Lower leg skin (tissue), 4 donors: ENCODE data around the gene FBXW5. TPM values are rescaled to one million over a fixed set of nuclear protein-coding genes. Genes with fewer than 3 reads are reported as not detected.

Experiments used
- DNase-seq, 2 donors: peaks; one replicate each; pipeline ENCODE4 v3.0.0-alpha.2; 2019; ENCODE audit warnings: low spot score in 2 of 2
- H3K4me3 ChIP-seq: fragments of 200-600 bp; sonication (generic); 2 replicates; pipeline ENCODE4 v1.5.1; 2017; ENCODE audit warnings: mild to moderate bottlenecking, low read depth; ENCODE audit not compliant: poor library complexity, severe bottlenecking
- POLR2A ChIP-seq, 2 donors: fragments of 450-650 bp; IDR thresholded peaks; one replicate each; pipeline ENCODE4 v1.6.1; 2016 to 2017; ENCODE audit warnings: antibody characterized with exemption in 2 of 2, mild to moderate bottlenecking in 1 of 2, moderate library complexity in 1 of 2
- WGBS, 2 donors: methylation state at CpG; one replicate each; pipeline ENCODE4 v1.1.5; 2018; 5-methylcytosine and 5-hydroxymethylcytosine counted together
- intact Hi-C: fragments of 100-400 bp; cut with DNase I; formaldehyde crosslinking; loops from one replicate; pipeline ENCODE4 v1.15.0; 2023; ENCODE audit warnings: low total_unique reads
- total RNA-seq, 4 donors: library from RNA; depleted of rRNA; stranded (reverse); fragments of >200 nt; gene quantifications; one replicate each; pipeline ENCODE4 v1.1.0, GENCODE V29; 2016
- TF ChIP-seq, protein P1 (sequence below), 3 donors: fragments of 450-650 bp; IDR thresholded peaks; one replicate each; pipeline ENCODE4 v1.5.1; 2016; ENCODE audit warnings: antibody characterized with exemption in 3 of 3, mild to moderate bottlenecking in 3 of 3, moderate library complexity in 2 of 3

The FBXW5 gene
- total RNA-seq, 4 donors from 2014 or later: 145 to 182 (median 154) TPM

DNA sequence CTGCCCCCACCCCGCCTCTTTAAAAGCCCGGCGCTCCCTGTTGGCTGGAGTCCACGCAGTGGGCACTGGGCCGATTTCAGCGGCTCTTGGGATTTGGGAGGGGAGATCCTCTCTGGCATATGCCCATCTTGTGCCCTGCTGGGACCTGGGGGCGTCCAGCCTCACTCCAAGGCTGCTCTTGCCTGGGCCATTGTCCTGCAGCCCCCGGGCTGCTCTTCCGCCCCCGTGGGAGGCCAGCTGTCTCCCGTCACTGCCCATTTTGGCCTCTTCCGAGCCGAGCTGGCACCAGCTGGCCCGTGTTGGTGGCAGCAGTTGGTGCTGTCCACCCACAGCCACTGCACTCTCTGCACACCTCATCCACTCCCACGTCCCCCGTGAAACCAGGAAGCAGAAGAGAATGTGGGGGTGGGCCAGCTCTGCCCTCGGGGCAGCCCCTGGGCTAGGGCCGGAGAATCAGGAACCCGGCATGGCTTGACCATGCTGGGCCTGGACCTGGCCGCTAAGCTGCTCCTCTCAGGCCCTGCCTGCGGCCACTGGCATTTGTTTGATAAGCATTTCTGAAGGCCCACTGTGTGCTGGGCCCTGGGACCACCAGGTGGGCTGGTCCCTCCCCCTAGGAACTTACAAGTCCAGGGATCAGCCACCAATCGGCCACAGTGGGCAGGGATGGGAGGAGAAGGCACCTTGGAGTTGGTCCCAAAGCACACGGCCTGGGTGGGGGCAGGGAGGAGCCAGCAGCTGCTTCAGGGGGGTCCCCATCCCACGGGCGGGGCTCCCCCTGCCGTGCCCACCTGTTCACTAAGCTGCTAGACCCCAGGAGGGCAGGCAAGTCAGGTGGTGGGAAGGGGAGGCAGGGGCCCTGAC is 2.7 kb upstream of the FBXW5 start:
- no peak overlapping the region for H3K4me3 ChIP-seq
- TF ChIP-seq, protein P1, sequence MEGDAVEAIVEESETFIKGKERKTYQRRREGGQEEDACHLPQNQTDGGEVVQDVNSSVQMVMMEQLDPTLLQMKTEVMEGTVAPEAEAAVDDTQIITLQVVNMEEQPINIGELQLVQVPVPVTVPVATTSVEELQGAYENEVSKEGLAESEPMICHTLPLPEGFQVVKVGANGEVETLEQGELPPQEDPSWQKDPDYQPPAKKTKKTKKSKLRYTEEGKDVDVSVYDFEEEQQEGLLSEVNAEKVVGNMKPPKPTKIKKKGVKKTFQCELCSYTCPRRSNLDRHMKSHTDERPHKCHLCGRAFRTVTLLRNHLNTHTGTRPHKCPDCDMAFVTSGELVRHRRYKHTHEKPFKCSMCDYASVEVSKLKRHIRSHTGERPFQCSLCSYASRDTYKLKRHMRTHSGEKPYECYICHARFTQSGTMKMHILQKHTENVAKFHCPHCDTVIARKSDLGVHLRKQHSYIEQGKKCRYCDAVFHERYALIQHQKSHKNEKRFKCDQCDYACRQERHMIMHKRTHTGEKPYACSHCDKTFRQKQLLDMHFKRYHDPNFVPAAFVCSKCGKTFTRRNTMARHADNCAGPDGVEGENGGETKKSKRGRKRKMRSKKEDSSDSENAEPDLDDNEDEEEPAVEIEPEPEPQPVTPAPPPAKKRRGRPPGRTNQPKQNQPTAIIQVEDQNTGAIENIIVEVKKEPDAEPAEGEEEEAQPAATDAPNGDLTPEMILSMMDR (IDR thresholded peaks at IDR 0.05): no peak
- TF ChIP-seq POLR2A (IDR thresholded peaks at IDR 0.05): no peak
- WGBS, 2 donors: 63 to 74% methylated on average over 19 to 26 of the region's 26 CpGs
- intact Hi-C loops: loop anchor here (10.0 kb wide), 1 partner anchor 92 kb away; the partner anchor contains the start of gene MAMDC4
- DNase-seq: no peak

GRCh38 chr9:136946228-136947027 is 1.9 kb upstream of the FBXW5 start:
- no peak for DNase-seq
- TF ChIP-seq, protein P1 (IDR thresholded peaks at IDR 0.05): no peak
- no peak for TF ChIP-seq POLR2A (IDR thresholded peaks at IDR 0.05)
- no peak overlapping the region for H3K4me3 ChIP-seq
- WGBS, 2 donors: 79 to 82% methylated on average over 15 to 23 of the region's 27 CpGs
- intact Hi-C loops: loop anchor here (10.0 kb wide), 1 partner anchor 92 kb away; the partner anchor contains the start of gene MAMDC4

GRCh38 chr9:136945333-136946227 is 1.0 kb upstream of the FBXW5 start:
- TF ChIP-seq, protein P1 (IDR thresholded peaks at IDR 0.05): no peak
- TF ChIP-seq POLR2A (IDR thresholded peaks at IDR 0.05): no peak
- intact Hi-C loops: loop anchor here (10.0 kb wide), 1 partner anchor 91 kb away; the partner anchor contains the start of gene MAMDC4
- no peak overlapping the region for H3K4me3 ChIP-seq
- WGBS, 2 donors: 80 to 83% methylated on average over 25 to 28 of the region's 30 CpGs
- no peak for DNase-seq

GRCh38 chr9:136944212-136944518 is 373 bp downstream of the FBXW5 start:
- no peak for DNase-seq
- 0% methylated on average over 12 to 17 of the region's 45 CpGs for WGBS, 2 donors
- TF ChIP-seq, protein P1 (IDR thresholded peaks at IDR 0.05): no peak
- no peak for TF ChIP-seq POLR2A (IDR thresholded peaks at IDR 0.05)
- intact Hi-C loops: loop anchor here (10.0 kb wide), 1 partner anchor 89 kb away; the partner anchor contains the start of gene MAMDC4
- H3K4me3 ChIP-seq: peak overlapping the region; percentile 69
